Esophagus (tissue), 2 donors: ENCODE results near the gene TEAD4. TPM values are rescaled to one million over a fixed set of nuclear protein-coding genes. Genes with fewer than 3 reads are reported as not detected.

Experiments
- H3K27ac ChIP-seq, 2 donors: one replicate each; pipeline ENCODE4 v1.5.1; 2013; ENCODE audit warnings: low read depth in 2 of 2, mild to moderate bottlenecking in 2 of 2, inconsistent platforms in 1 of 2, low read length in 1 of 2, moderate library complexity in 1 of 2
- H3K27me3 ChIP-seq, 2 donors: one replicate each; pipeline ENCODE4 v1.6.1; 2013; ENCODE audit warnings: low read length in 2 of 2, control low read depth in 1 of 2, mild to moderate bottlenecking in 1 of 2; ENCODE audit not compliant: insufficient read depth in 2 of 2, control insufficient read depth in 1 of 2
- H3K36me3 ChIP-seq, 2 donors: one replicate each; pipeline ENCODE4 v1.6.1; 2013; ENCODE audit warnings: low read length in 1 of 2; ENCODE audit not compliant: control insufficient read depth in 2 of 2, insufficient read depth in 2 of 2
- H3K4me1 ChIP-seq, 2 donors: one replicate each; pipeline ENCODE4 v1.6.1; 2013; ENCODE audit warnings: low read length in 1 of 2; ENCODE audit not compliant: control insufficient read depth in 2 of 2, insufficient read depth in 2 of 2
- H3K4me3 ChIP-seq, 2 donors: one replicate each; pipeline ENCODE4 v1.5.1; 2013; ENCODE audit warnings: low read length in 2 of 2, mild to moderate bottlenecking in 2 of 2, low read depth in 1 of 2, moderate library complexity in 1 of 2
- H3K9me3 ChIP-seq, 2 donors: one replicate each; pipeline ENCODE4 v1.6.1; 2013; ENCODE audit warnings: mild to moderate bottlenecking in 2 of 2, low read depth in 1 of 2, low read length in 1 of 2, moderate library complexity in 1 of 2; ENCODE audit not compliant: control insufficient read depth in 2 of 2, insufficient read depth in 1 of 2
- WGBS, 2 donors: extraction: QIAGEN DNeasy Blood & Tissue Kit; methylation state at CpG; one replicate each; pipeline ENCODE4 v1.1.7; 2013; 5-methylcytosine and 5-hydroxymethylcytosine counted together
- polyA plus RNA-seq, 2 donors: library from polyadenylated mRNA; stranded (reverse); fragments of 200-250 nt; gene quantifications; one replicate each; pipeline ENCODE4 v1.2.3, GENCODE V29; 2013
- donor health status: healthy with polysubstance abuse.
- donor health status: Bipolar disorder and iron deficiency.

Gene TEAD4
- polyA plus RNA-seq, 2 donors: 4.2 to 8.5 TPM

DNA sequence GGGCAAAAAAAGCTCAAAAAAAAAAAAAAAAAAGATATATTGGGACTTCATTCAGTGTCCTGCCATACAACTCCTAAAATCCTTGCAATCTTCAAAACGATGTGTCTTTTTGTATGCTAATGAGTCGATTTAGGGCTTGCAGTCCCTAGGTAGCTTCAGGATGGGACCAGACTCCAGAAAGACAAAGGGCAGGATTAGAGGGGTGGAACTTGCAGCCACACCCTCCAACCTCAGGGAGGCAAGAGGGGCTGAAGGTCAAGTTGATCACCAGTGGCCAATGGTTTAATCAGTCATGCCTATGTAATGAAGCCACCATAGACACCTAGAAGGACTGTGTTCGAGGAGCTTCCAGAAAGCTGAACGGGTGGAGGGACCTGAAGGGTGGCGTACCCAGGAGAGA lies 29.3 kb downstream of the TEAD4 start:
- no peaks in the 10 kb centered on the region for H3K27me3 ChIP-seq
- H3K4me3 ChIP-seq: no peak overlapping the region
- WGBS, 2 donors: 95 to 97% methylated on average over 5 of the region's 5 CpGs
- H3K9me3 ChIP-seq: no peaks in the 10 kb centered on the region
- peaks cover 0 to 2% of the 10 kb centered on the region in 2 donors for H3K4me1 ChIP-seq
- H3K27ac ChIP-seq: no peak overlapping the region
- H3K36me3 ChIP-seq: no peaks in the 10 kb centered on the region

DNA sequence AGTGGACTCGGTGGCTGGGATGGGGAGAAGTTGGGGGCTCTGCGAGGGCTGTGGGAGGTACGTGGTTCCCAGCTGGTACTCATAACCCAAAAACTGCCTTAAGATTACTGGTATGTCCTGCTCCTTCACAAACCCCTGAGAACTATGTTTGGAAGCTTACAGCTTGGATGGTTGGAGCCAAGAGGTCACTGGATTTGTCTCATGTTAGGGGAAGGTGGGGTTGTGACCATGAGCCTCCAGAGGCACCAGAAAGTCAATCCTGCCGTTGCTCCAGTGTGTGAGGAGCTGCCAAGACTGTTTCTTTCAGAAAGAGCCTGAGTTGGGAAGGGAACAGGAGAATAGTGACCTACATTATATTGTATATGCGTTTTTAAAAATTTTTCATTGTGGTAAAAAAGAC lies 33.5 kb downstream of the TEAD4 start:
- WGBS, 2 donors: 78 to 86% methylated on average over 5 of the region's 5 CpGs
- Histone ChIP-seq H3K9me3 (no peaks in the 10 kb centered on the region), H3K27me3 (no peaks in the 10 kb centered on the region), H3K36me3 (no peaks in the 10 kb centered on the region), H3K27ac (no peak overlapping the region), H3K4me3 (no peak overlapping the region), H3K4me1 (peaks cover 0 to 2% of the 10 kb centered on the region in 2 donors)

DNA sequence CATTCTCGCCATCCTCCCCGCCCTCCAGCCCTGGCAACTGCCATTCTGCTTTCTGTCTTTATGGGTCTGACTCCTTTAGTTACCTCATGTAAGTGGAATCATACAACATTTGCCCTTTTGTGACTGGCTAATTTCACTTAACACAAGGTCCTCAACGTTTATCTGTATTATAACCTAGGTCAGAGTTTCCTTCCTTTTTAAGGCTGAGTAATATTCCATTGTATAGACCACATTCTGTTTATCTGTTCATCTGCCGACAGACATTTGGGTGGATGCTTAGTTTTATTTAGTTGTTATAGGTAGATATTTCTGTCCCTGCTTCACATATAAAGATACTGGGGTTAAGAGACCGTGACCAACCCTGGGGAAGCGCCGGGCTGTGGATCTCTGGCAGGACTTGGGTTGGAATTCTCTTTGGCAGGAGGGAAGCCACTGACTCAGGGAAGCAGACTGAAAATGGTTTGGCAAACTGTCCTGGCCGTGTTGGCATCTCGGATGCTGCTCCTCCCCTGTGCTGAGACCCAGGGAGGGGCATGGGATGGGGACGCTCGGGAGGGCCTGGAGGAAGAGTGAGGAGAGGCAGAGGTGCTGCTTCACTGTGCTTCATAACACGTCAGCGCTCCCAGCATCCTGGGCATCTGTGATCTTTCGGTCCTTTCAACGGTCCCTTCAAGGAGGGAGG lies 38.9 kb downstream of the TEAD4 start:
- Histone ChIP-seq H3K4me3 (no peak overlapping the region), H3K27ac (no peak overlapping the region), H3K36me3 (peaks cover 0 to 2% of the 10 kb centered on the region in 2 donors), H3K4me1 (no peaks in the 10 kb centered on the region), H3K27me3 (no peaks in the 10 kb centered on the region), H3K9me3 (no peaks in the 10 kb centered on the region)
- 85 to 86% methylated on average over 15 of the region's 15 CpGs for WGBS, 2 donors

DNA sequence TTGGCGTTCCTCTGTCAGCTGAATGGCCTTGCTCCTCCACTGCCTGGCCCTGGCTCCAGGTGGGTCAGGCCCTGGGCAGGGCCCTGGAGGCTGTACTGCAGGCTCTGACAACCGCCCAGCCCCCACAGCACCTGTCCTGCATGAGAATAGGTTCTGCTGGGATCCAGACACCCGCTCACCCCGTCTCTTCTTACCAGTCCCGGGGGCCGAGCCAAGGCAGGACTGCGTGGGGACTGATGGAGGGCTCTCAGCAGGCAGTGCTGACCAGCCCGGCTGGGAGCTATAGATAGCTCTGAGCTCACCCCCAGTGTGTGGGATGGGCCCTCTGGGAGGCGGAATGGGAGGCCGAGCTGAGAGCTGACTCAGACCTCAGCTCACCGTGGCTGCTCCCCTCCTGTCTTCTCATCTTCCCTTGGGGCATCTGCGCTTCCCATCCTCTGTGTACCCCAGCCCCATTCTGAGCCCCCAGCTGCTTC lies 39.6 kb downstream of the TEAD4 start:
- WGBS, 2 donors: 61 to 78% methylated on average over 12 of the region's 12 CpGs
- H3K4me1 ChIP-seq: no peaks in the 10 kb centered on the region
- H3K27ac ChIP-seq: no peak overlapping the region

DNA sequence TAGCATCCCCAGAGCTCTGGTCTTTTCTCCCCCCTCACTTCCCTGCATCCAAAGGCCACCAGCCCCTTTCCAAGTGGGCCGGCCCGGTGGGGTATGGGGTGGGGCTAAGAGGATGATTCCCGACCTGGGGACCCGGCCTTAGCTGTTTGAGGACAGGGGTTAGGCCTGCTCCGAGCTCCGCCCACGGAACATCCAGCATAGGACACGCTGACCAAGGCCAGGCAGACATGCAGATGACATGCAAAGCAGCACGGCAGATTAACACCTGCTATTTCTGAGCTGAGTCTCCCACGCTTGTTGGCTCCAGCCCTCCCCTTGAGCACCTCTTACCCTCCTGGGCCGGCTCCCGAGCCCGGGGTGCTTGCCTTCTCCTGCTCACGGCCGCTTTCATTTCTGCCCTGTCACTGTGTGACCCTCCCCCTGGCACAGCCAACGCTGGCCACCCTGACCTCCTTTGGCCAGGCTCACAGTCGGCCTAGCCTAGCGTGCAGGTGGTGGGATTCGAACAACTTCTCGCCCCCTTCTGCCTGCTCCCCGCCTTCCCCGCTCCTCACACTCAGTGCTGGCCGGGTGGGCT lies 40.2 kb downstream of the TEAD4 start:
- H3K27me3 ChIP-seq: no peaks in the 10 kb centered on the region
- peaks cover 0 to 3% of the 10 kb centered on the region in 2 donors for H3K36me3 ChIP-seq
- no peak overlapping the region for H3K4me3 ChIP-seq
- no peaks in the 10 kb centered on the region for H3K9me3 ChIP-seq
- H3K4me1 ChIP-seq: no peaks in the 10 kb centered on the region
- H3K27ac ChIP-seq: no peak overlapping the region
- 81 to 85% methylated on average over 23 of the region's 23 CpGs for WGBS, 2 donors

More for the DNA sequence above, 39.6 kb downstream of the TEAD4 start:
- no peaks in the 10 kb centered on the region for H3K9me3 ChIP-seq
- H3K4me3 ChIP-seq: no peak overlapping the region
- H3K27me3 ChIP-seq: no peaks in the 10 kb centered on the region
- H3K36me3 ChIP-seq: peaks cover 0 to 3% of the 10 kb centered on the region in 2 donors

DNA sequence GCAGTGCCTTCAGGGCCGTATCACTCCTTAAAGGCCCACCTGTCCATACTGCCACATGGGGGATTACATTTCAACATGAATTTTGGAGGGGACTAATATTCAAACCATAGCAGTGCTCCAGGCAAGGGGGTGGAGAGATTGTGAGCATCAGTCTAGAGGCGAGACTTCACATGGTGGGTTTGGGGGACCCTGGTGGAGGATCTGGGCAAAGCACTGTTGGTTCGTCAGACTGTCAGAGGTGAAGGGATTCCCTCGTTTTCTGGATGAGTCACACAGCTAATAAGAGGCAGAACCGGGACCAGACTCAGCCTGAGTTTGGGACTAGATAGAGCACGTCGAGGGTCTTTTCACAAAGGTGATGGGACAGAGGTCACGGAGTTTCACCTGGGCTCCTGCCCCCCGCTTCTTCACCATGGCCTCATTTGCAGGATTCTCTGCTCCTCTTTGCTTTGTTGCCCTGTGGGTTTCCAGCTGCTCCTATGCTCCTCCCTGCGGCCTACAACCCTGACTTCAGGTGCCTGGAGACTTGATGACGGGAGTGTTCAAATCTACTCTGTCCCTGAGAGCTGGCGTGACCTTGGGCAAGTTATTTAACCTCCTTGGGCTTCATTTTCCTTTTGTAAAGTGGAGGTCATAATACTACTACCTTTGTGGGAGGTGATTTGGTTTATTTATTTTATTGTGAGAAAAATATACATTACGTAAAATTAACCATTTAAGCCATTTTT lies 41.5 kb downstream of the TEAD4 start:
- no peaks in the 10 kb centered on the region for H3K9me3 ChIP-seq
- H3K27me3 ChIP-seq: no peaks in the 10 kb centered on the region
- 49 to 72% methylated on average over 13 of the region's 13 CpGs for WGBS, 2 donors
- no peak overlapping the region for H3K27ac ChIP-seq
- no peak overlapping the region for H3K4me3 ChIP-seq
- peaks cover 0 to 4% of the 10 kb centered on the region in 2 donors for H3K4me1 ChIP-seq
- H3K36me3 ChIP-seq: peaks cover 0 to 3% of the 10 kb centered on the region in 2 donors

DNA sequence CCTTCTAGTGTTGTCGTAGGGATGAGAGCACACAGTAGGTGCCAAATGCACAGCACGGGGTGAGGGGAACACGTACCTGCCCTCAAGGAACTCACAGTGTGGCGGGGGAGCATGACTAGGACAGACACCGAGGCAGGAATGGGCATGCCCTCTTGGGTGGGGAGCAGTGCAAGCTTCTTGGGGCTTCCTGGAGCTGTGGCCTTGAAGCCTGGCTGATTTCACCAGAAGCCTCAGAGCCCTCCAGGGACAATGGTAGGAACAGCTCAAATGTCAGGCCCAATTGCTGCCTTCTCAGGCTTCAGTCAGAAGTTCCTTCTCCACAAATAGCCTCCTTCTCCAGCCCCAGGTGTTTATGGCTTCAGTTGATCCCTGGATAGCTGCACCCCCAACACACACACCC lies 43.4 kb downstream of the TEAD4 start:
- Histone ChIP-seq H3K4me1 (peaks cover 0 to 4% of the 10 kb centered on the region in 2 donors), H3K36me3 (peaks cover 0 to 3% of the 10 kb centered on the region in 2 donors), H3K27ac (no peak overlapping the region), H3K9me3 (no peaks in the 10 kb centered on the region), H3K4me3 (no peak overlapping the region), H3K27me3 (no peaks in the 10 kb centered on the region)
- WGBS, 2 donors: 84% methylated on average over 5 of the region's 5 CpGs

DNA sequence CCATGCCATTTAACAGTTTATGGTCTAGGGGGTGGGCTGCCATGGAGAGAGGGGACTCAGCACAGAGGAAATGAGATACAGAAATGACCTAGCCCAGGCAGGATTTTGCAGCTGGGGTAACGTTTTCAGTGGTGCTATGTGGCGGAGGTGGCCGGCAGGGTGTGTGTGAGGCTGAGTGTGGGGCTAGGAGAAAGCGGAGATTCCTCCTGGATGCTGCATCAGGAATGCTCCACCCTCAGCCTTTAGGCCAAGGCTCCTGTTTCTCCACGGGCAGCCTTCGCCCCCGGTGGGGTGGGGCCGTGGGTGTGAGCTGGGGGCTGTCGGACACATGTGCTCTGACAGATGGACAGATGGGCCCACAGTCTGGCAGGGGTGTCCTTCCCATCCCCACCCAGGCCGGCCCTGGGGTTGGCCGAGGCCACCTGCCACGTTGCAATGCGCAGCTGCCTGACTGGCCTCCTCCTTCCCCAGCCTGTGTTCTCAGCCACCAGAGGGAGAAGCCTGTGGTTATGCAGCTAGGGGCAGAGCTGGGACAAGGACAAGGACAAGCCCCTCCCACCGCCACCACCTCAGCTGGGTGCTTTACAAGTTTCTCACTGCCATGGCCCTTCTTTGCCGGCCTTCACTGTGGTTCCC lies 44.3 kb downstream of the TEAD4 start:
- Histone ChIP-seq H3K4me3 (no peak overlapping the region), H3K36me3 (peaks cover 0 to 3% of the 10 kb centered on the region in 2 donors), H3K27ac (no peak overlapping the region), H3K27me3 (no peaks in the 10 kb centered on the region), H3K4me1 (peaks cover 0 to 4% of the 10 kb centered on the region in 2 donors), H3K9me3 (no peaks in the 10 kb centered on the region)
- 76 to 86% methylated on average over 15 of the region's 15 CpGs for WGBS, 2 donors
